ENCODE measurements around the gene RNF208.

Gene RNF208

GRCh38 chr9:137176302-137177182 lies 45.5 kb downstream of the RNF208 start:
- no peak for DNase-seq (ENCODE audit: low read depth, low spot score)

DNA sequence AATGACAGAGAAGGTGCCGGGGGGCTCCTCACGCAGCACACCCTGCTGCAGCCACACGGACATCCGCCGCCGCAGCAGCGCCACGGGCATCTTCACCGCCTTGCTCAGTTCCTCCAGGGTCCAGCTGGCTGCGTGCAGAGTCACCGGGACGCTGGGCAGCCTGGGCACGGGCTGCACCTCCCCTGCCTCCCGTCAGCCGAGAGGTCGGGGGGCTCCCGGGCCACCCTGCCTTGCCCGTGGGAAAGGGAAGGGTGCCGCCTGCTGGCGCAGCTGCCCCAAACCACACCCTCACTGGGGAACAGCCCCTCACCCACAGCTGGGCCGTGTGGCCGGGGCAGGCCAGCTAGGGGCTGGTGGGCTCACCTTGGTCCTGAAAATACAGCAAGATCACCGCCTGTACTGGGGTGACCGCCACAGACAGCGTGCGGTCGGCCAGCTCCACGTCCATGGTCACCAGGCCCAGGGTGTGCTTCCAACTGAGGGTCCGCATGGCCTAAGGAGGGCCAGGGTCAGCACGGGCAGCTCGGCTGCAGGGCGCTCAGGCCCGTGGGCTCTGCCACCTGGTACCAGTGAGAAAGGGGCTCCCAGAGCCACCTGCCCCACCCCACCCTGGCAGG lies 46.6 kb downstream of the RNF208 start:
- DNase-seq (ENCODE audit: low read depth, low spot score), result no peak

- DNase-seq (ENCODE audit: low read depth, low spot score), result no peak
Measured at GRCh38 chr9:137174722-137175293, 47.2 kb downstream of the RNF208 start.

DNA sequence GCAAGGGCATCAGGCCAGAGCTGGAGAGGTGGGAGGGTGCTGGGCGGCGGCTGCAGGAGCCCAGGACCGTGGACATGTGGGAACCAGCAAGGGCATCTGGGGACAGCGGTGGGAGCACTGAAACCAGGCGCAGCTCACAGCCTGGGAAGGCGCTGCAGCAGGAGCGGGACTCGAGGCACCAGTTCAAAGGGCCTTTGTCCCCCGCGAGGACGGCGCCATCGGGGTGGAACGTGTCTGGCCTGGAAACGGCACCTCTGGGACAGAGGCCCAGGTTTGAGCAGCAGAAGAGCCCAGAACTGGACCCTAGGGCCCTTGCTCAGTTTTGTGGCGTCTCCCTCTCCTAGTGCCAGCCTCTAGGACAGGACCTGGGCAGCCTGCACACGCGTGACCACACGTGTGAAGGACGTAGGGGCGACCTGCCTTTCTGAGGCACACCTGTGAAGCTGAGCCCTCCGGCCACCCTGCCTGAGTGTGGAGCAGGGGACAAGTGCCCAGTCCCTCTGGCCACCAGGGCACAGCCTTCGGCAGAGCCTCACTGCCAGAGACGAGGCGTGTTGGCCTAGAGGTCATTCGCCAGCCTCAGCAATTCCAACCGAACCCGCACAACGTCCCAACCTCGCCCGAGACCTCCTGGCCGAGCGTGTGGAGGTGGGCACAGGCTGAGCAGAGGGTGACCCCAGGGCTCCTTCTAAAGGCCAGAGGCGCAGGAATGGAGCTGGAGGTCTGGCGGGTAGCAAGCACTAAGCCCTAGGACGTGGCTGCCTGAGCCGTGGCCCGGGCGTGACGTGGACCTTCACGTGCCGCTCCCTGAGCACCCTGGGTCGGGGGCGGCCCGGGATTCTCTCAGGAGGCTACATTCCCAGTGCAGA lies 48.0 kb downstream of the RNF208 start:
- DNase-seq (ENCODE audit: low read depth, low spot score), result no peak

DNA sequence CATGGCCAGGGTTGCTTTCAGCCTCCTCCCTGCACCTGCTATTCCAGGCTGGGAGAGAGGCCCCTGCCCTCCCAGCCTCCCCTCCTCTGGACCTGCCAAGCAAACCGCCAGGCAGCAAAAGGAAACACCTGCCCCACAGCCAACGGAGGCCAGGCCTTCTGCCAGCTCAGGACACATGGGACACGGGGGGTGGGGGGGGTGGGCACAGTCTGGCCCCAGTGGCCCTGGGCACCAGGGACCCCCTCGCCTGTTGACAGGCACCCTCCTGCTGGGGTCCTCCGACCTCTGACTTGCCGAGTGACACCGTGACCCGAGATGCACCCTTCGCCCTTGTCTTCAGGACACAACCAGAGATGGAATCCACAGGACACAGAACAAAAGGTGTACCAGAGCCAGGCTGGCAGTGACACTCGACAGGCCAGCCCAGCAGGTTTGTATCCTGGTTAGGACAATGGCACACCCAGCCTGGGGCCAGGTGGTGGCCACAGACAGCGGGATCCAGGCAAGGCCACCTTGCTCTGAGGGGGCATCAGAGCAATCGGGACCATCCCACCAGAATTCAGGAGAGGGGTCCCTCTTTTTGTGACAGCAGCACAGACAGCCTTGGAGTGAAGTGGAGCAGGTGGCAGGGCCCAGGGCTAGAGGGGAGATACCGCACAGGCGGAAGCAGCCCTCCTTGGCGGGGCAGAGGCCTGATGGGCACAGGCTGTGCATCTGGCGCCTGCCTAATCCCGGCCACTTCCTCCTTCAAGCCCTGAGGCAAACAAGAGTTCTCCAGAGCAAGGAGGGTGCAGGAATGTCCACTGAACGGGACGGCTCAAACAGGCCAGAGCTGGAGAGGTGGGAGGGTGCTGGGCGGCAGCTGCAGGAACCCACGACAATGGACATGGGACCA lies 48.9 kb downstream of the RNF208 start:
- DNase-seq (ENCODE audit: low read depth, low spot score), result no peak

- no peak for DNase-seq (ENCODE audit: low read depth, low spot score)
Measured at GRCh38 chr9:137171149-137171900, 50.7 kb downstream of the RNF208 start.

- no peak for DNase-seq (ENCODE audit: low read depth, low spot score)
Measured at GRCh38 chr9:137170486-137171148, 51.4 kb downstream of the RNF208 start.

All from iPS DF 19.7 (cell line).